Epithelial cell of umbilical artery (primary cell): ENCODE data around the gene MYL6B. TPM values are rescaled to one million over a fixed set of nuclear protein-coding genes. Genes with fewer than 3 reads are reported as not detected.

ENCODE experiments used
- total RNA-seq: library from RNA; depleted of rRNA; stranded (reverse); fragments of >200 nt; gene quantifications from 2 replicates; pipeline ENCODE4 v1.2.3, GENCODE V29; 2014

MYL6B gene
- total RNA-seq: 67.9 and 81.5 TPM in 2 replicates

DNA sequence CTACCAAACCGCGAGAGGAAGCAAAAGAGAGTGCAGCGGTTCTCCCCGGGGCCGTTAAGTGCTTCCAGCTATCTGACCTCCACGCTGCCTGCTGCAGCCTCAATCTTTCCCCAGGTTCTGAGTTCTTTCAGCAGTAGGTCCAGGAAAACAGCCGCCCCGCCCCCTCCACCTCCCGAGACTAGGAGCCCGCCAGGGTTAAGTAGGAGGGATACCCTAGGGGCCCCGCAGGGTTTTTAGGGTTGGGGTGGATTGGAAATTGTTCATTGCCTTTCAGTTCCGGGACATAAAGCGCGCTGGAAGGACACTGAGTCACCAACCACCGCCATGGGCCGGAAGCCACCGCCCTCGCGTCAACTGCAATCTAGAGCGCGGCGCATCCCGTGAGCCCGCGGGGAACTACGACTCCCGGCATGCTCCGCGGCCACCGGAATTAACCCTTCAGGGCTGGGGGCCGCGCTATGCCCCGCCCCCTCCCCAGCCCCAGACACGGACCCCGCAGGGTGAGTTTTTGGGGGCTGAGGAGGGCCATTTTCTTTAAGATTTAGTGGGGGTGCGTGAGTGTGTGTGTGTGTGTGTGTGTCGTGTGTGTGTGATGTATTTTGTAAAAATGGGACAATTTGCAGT, at the start of gene MYL6B:
MYL6B (plus strand) TSS at position 456 of the 624 bp plus-strand sequence. CDS start 1,332 bp downstream, outside the sequence.

GRCh38 chr12:56104109-56104814, 48.1 kb upstream of the MYL6B start, which contains the start of gene PA2G4:
Gene PA2G4, plus strand, starts transcription at chr12:56104559. Its CDS starts 179 bp downstream, at chr12:56104738.

GRCh38 chr12:56116267-56117081, 35.9 kb upstream of the MYL6B start, which contains the start of gene RPL41:
Gene RPL41, plus strand, starts transcription at chr12:56116633.

DNA sequence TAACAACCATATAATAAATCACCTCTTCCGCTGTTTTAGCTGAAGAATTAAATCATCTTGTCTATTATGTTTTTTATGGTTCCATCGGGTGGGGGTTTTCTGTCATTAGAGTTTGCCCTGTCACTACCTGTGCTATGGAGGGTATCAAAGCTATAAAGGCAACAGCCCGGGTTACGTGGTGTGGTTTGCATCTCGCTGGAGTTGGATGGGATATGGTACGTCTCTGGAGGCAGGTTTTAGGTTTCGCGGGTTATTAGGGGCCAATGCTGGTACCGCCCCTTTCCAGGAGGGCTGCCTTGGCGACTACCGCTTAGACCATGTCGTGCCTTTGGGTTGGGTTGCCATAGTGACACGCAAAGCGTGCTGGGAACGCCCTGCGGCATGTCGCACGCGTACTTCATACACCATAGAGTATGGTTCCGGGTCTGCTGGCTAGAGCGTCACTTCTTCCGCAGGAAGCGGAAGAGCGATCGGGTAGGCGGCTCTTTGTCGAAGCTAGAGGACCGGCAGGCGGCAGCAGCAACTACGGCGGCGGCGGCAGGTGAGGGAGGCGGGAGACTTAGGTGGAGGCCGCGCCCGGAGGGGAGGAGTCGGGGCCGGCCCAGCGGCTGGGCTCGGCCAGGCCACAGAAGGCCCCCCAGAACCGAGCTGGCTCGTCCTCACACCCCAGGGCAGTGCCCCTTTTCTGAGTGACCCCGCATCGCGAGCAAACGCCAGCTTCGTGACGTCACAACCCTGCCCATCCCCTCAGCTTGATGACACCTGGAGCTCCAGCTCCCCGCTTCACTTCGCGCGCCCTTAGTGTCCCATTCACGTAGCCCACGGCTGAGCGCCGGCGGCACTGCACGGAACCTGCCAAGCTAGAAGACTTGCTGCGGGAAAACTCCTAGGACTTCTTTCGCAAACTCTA, 34.4 kb upstream of the MYL6B start, which contains the start of gene ZC3H10:
ZC3H10 (plus strand) TSS at position 489 of the 910 bp plus-strand sequence. CDS start 2,297 bp downstream, outside the sequence.

DNA sequence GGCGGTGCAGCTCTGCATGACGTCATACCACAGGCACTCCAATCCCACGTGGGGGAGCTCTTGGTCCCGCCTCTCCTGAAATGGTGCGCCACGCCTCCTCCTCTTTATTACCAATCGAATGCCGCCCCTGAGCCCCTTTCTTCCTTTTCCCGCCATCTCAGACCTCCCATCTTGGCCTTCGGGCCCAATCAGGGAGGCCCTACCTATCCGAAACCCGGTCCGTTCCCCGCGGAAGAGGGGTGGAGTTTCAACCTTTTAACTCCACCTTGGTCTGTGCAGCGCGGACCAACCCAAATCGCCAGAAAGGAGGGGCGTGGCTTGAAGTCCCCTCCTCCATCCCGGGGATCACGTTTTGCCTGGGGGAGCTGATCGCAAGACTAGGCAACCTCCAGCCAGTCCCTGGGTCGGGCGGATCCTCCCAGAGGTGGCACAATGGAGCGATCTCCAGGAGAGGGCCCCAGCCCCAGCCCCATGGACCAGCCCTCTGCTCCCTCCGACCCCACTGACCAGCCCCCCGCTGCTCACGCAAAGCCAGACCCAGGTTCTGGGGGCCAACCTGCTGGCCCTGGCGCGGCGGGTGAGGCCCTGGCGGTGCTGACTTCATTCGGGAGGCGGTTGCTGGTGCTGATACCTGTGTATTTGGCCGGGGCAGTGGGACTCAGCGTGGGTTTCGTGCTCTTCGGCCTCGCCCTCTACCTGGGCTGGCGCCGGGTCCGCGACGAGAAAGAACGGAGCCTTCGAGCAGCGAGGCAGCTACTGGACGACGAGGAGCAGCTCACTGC, 24.3 kb upstream of the MYL6B start, which contains the start of gene ESYT1:
ESYT1 (plus strand) TSS at position 380 of the 782 bp plus-strand sequence; CDS start at position 433, 53 bp downstream.

DNA sequence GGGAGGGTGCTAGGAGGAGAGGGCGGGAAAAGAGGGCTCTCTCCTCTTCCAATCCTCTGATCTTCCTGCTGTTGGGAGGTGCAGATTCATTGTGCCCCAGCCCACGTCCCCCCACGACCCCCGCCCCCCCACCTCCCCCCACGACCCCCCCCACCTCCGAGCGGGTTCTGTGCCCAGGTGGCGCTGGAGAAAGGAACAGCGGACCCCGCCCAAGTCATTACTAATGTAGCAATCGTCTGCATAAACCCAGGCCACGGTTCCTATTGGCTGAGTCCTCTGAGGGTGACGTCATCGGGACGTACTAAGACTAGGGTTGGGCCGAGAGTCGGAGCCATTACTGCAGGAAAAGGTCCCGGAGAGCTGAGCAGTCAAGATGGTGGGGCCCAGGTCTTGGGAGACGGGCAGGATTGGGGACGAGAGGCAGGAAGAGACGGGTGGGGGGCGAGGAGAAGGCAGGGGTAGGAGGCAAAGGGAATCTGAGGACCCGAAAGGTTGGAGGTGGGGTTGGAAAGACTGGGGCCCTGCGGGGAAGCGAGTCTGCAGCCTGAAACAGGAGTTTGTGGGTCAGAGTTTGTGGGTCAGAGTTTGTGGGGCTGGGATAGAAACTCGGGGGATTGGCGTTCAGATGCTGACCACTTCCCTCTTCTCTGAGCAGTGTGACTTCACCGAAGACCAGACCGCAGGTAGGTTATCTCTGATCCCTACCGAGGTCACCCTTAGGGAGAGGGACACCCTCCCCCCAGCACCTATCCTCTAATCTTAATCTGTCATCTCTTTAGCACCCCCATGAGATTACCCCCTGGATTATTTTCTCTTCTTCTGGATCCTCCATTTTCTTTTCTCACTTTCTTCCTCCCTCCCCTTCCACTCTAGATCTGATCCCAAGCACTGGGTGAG, 5.9 kb downstream of the MYL6B start, which contains the start of gene MYL6:
MYL6 (plus strand) TSS at position 331 of the 897 bp plus-strand sequence; CDS start at position 374, 43 bp downstream.

GRCh38 chr12:56189099-56189917, 36.9 kb downstream of the MYL6B start, which contains the start of gene SMARCC2:
Gene SMARCC2, minus strand, starts transcription at chr12:56189483. Its CDS starts 22 bp downstream, at chr12:56189461.

Other genes starting within 250 kb of the MYL6B start
- gene PYM1, start 224.7 kb upstream of the MYL6B start, total RNA-seq: 29.9 and 43.5 TPM in 2 replicates
- gene DGKA, start 221.4 kb upstream of the MYL6B start, total RNA-seq: 41.6 and 43.5 TPM in 2 replicates
- 0.65 and 1.8 TPM in 2 replicates for gene PMEL, start 186.5 kb upstream of the MYL6B start, total RNA-seq
- 25.3 and 25.8 TPM in 2 replicates for gene CDK2, start 185.8 kb upstream of the MYL6B start, total RNA-seq
- gene RAB5B, start 178.5 kb upstream of the MYL6B start, total RNA-seq: 27.6 and 33.0 TPM in 2 replicates
- gene SUOX, start 155.3 kb upstream of the MYL6B start, total RNA-seq: 14.7 and 15.9 TPM in 2 replicates
- 0.65 and 0.76 TPM in 2 replicates for gene IKZF4, start 131.5 kb upstream of the MYL6B start, total RNA-seq
- gene RPS26, start 110.7 kb upstream of the MYL6B start, total RNA-seq: 189 and 710 TPM in 2 replicates
- gene ERBB3, start 72.4 kb upstream of the MYL6B start, total RNA-seq: not detected in 2 replicates
- gene PA2G4, start 48.0 kb upstream of the MYL6B start, total RNA-seq: 220 and 288 TPM in 2 replicates
- gene RPL41, start 36.0 kb upstream of the MYL6B start, total RNA-seq: 1,044 and 2,932 TPM in 2 replicates
- gene ZC3H10, start 34.3 kb upstream of the MYL6B start, total RNA-seq: 4.5 and 6.5 TPM in 2 replicates
- gene ESYT1, start 24.3 kb upstream of the MYL6B start, total RNA-seq: 219 and 238 TPM in 2 replicates
- gene MYL6, start 5.8 kb downstream of the MYL6B start, total RNA-seq: 3,195 and 3,406 TPM in 2 replicates
- 39.0 and 45.4 TPM in 2 replicates for gene SMARCC2, start 36.9 kb downstream of the MYL6B start, total RNA-seq
- 121 and 157 TPM in 2 replicates for gene RNF41, start 69.3 kb downstream of the MYL6B start, total RNA-seq
- gene NABP2, start 71.8 kb downstream of the MYL6B start, total RNA-seq: 28.3 and 31.5 TPM in 2 replicates
- gene SLC39A5, start 77.5 kb downstream of the MYL6B start, total RNA-seq: not detected in 2 replicates
- gene ANKRD52, start 105.8 kb downstream of the MYL6B start, total RNA-seq: 9.3 and 13.0 TPM in 2 replicates
- gene COQ10A, start 114.4 kb downstream of the MYL6B start, total RNA-seq: 9.1 and 13.2 TPM in 2 replicates
- gene CS, start 147.7 kb downstream of the MYL6B start, total RNA-seq: 122 and 135 TPM in 2 replicates
- gene CNPY2, start 163.4 kb downstream of the MYL6B start, total RNA-seq: 143 and 145 TPM in 2 replicates
- gene PAN2, start 181.4 kb downstream of the MYL6B start, total RNA-seq: 4.9 and 14.9 TPM in 2 replicates
- 0.32 TPM in 1 of 2 replicates, not detected in the other for gene IL23A, start 186.3 kb downstream of the MYL6B start, total RNA-seq
- gene STAT2, start 207.5 kb downstream of the MYL6B start, total RNA-seq: 83.2 and 175 TPM in 2 replicates
- not detected in 2 replicates for gene APOF, start 210.3 kb downstream of the MYL6B start, total RNA-seq